ENCODE measurements around the gene VARS2. TPM values are rescaled to one million over a fixed set of nuclear protein-coding genes. Genes with fewer than 3 reads are reported as not detected.

VARS2 gene
- polyA plus RNA-seq, 1 of the 3 experiments (the other 2 are of a cell fraction): 31.2 TPM

DNA sequence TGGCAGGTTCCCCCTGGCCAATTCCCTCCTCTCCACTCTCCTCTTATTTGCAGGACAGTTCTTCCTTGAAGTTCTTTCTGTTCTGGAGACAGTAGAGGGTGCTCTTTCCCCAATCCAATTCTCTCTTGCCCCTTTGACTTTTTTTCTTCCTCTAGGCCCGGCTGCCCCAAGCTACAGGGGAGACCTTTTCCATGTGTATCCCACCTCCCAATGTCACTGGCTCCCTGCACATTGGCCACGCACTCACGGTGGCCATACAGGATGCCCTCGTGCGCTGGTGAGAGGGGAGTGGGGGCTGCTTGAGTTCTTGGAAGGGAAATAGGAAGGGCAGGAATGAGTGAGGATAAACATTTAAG lies 1.5 kb downstream of the VARS2 start:
- Histone ChIP-seq H3K27me3 (ENCODE audit: insufficient read depth) (no peaks in the 10 kb centered on the region), H3K9ac (no peak overlapping the region), H3K36me3 (replicated peaks in 1 of 2; ENCODE audit: control insufficient read depth in 1 of 2, insufficient read depth in 2 of 2, low read length in 1 of 2) (peaks cover 27 to 42% of the 10 kb centered on the region in 2 experiments), H3K79me2 (ENCODE audit: insufficient read depth) (no peaks in the 10 kb centered on the region), H3K9me2 (no peaks in the 10 kb centered on the region), H3K4me1 (ENCODE audit: control insufficient read depth in 1 of 2, insufficient read depth in 2 of 2, low read depth in 1 of 2, low read length in 1 of 2) (peaks cover 9 to 18% of the 10 kb centered on the region in 2 experiments; a peak in 3 of 4 replicates), H3K4me3 (ENCODE audit: low read depth in 2 of 2, low read length in 1 of 2) (no peak overlapping the region), H4K20me1 (ENCODE audit: insufficient read depth) (no peaks in the 10 kb centered on the region), H3K9me3 (no peaks in the 10 kb centered on the region), H3F3A (replicated peaks; ENCODE audit: insufficient read depth) (peaks cover 8% of the 10 kb centered on the region), H3K4me2 (peak overlapping the region; percentile 91; the same call in 1 of the 2 replicates), H2AFZ (ENCODE audit: low read depth) (no peak overlapping the region), H3K27ac (ENCODE audit: low read depth in 2 of 2, low read length in 1 of 2) (no peak overlapping the region; a peak in 1 of 4 replicates)
- ChIA-PET POLR2A (interaction anchor here (1.0 kb wide), 1 partner anchor 172 kb away, joined by 4 read pairs; no protein-coding TSS in a partner anchor), CTCF (interaction anchor here (0.6 to 7.2 kb wide), 23 partner anchors 10 to 208 kb away, joined by 3 to 86 read pairs (median 5); partner anchors contain the start of gene DDR1)
- WGBS (ENCODE audit: low lambda C conversion rate): 50% methylated on average over 5 of the region's 5 CpGs
- no peak for TF ChIP-seq YY1 (IDR thresholded peaks at IDR 0.05; ENCODE audit: low read depth)
- peak; percentile 83 for TF ChIP-seq SMC3 (IDR thresholded peaks at IDR 0.05; ENCODE audit: low read depth, low read length)
- TF ChIP-seq MXI1 (IDR thresholded peaks at IDR 0.05; ENCODE audit: low read depth, low read length): no peak
- no peak for TF ChIP-seq RCOR1 (IDR thresholded peaks at IDR 0.05; ENCODE audit: low read length)
- peak; percentile 75 for TF ChIP-seq RAD21 (IDR thresholded peaks at IDR 0.05; ENCODE audit: low read length)
- TF ChIP-seq, protein P1, sequence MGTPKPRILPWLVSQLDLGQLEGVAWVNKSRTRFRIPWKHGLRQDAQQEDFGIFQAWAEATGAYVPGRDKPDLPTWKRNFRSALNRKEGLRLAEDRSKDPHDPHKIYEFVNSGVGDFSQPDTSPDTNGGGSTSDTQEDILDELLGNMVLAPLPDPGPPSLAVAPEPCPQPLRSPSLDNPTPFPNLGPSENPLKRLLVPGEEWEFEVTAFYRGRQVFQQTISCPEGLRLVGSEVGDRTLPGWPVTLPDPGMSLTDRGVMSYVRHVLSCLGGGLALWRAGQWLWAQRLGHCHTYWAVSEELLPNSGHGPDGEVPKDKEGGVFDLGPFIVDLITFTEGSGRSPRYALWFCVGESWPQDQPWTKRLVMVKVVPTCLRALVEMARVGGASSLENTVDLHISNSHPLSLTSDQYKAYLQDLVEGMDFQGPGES (IDR thresholded peaks at IDR 0.05; ENCODE audit: low read depth, low read length): no peak
- TF ChIP-seq, protein P2, sequence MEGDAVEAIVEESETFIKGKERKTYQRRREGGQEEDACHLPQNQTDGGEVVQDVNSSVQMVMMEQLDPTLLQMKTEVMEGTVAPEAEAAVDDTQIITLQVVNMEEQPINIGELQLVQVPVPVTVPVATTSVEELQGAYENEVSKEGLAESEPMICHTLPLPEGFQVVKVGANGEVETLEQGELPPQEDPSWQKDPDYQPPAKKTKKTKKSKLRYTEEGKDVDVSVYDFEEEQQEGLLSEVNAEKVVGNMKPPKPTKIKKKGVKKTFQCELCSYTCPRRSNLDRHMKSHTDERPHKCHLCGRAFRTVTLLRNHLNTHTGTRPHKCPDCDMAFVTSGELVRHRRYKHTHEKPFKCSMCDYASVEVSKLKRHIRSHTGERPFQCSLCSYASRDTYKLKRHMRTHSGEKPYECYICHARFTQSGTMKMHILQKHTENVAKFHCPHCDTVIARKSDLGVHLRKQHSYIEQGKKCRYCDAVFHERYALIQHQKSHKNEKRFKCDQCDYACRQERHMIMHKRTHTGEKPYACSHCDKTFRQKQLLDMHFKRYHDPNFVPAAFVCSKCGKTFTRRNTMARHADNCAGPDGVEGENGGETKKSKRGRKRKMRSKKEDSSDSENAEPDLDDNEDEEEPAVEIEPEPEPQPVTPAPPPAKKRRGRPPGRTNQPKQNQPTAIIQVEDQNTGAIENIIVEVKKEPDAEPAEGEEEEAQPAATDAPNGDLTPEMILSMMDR (IDR thresholded peaks at IDR 0.05): peak; percentile 70
- peak; percentile 74 for DNase-seq

DNA sequence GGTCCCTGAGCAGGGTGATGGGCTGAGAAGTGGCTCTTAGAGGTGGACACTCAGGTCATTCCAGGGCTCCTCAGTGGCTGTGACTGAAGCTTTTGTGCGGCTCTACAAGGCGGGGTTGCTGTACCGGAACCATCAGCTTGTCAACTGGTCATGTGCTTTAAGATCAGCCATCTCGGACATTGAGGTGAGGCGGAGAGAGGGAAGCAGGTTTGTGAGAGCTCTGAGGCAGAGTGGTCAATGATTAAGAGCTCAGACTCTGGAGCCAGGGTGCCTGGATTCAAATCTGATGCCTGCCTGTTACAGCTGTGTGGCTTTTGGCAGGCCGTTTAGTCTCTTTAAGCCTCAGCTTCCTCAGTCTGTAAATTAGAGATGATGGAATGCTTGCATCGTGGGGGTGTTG lies 3.0 kb downstream of the VARS2 start:
- peaks cover 8% of the 10 kb centered on the region for H3F3A ChIP-seq (replicated peaks; ENCODE audit: insufficient read depth)
- POLR2A ChIA-PET: no interaction called here
- no peaks in the 10 kb centered on the region for H3K9me2 ChIP-seq
- 96% methylated on average over 7 of the region's 7 CpGs for WGBS (ENCODE audit: low lambda C conversion rate)
- no peak overlapping the region for H3K27ac ChIP-seq (ENCODE audit: low read depth in 2 of 2, low read length in 1 of 2)
- H3K4me3 ChIP-seq (ENCODE audit: low read depth in 2 of 2, low read length in 1 of 2): no peak overlapping the region
- H3K9ac ChIP-seq: no peak overlapping the region
- no peaks in the 10 kb centered on the region for H3K9me3 ChIP-seq
- peaks cover 9 to 18% of the 10 kb centered on the region in 2 experiments; a peak in 3 of 4 replicates for H3K4me1 ChIP-seq (ENCODE audit: control insufficient read depth in 1 of 2, insufficient read depth in 2 of 2, low read depth in 1 of 2, low read length in 1 of 2)
- no peak overlapping the region for H3K4me2 ChIP-seq
- H2AFZ ChIP-seq (ENCODE audit: low read depth): no peak overlapping the region
- CTCF ChIA-PET: interaction anchor here (1.0 to 7.2 kb wide), 4 partner anchors 153 to 238 kb away, joined by 4 to 86 read pairs (median 4); no protein-coding TSS in a partner anchor
- no peaks in the 10 kb centered on the region for H4K20me1 ChIP-seq (ENCODE audit: insufficient read depth)
- DNase-seq: no peak
- H3K79me2 ChIP-seq (ENCODE audit: insufficient read depth): no peaks in the 10 kb centered on the region
- H3K27me3 ChIP-seq (ENCODE audit: insufficient read depth): no peaks in the 10 kb centered on the region
- TF ChIP-seq, protein P3, sequence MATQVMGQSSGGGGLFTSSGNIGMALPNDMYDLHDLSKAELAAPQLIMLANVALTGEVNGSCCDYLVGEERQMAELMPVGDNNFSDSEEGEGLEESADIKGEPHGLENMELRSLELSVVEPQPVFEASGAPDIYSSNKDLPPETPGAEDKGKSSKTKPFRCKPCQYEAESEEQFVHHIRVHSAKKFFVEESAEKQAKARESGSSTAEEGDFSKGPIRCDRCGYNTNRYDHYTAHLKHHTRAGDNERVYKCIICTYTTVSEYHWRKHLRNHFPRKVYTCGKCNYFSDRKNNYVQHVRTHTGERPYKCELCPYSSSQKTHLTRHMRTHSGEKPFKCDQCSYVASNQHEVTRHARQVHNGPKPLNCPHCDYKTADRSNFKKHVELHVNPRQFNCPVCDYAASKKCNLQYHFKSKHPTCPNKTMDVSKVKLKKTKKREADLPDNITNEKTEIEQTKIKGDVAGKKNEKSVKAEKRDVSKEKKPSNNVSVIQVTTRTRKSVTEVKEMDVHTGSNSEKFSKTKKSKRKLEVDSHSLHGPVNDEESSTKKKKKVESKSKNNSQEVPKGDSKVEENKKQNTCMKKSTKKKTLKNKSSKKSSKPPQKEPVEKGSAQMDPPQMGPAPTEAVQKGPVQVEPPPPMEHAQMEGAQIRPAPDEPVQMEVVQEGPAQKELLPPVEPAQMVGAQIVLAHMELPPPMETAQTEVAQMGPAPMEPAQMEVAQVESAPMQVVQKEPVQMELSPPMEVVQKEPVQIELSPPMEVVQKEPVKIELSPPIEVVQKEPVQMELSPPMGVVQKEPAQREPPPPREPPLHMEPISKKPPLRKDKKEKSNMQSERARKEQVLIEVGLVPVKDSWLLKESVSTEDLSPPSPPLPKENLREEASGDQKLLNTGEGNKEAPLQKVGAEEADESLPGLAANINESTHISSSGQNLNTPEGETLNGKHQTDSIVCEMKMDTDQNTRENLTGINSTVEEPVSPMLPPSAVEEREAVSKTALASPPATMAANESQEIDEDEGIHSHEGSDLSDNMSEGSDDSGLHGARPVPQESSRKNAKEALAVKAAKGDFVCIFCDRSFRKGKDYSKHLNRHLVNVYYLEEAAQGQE (IDR thresholded peaks at IDR 0.05; ENCODE audit: low read depth, low read length): no peak
- TF ChIP-seq EP300 (IDR thresholded peaks at IDR 0.05; ENCODE audit: borderline replicate concordance in 1 of 2, low read depth in 1 of 2, low read length in 1 of 2) (no peak), RFX5 (IDR thresholded peaks at IDR 0.05; ENCODE audit: low read length) (no peak), MXI1 (IDR thresholded peaks at IDR 0.05; ENCODE audit: low read depth, low read length) (no peak), TAF1 (IDR thresholded peaks at IDR 0.05; ENCODE audit: borderline replicate concordance, low read depth, low read length) (no peak), SMC3 (IDR thresholded peaks at IDR 0.05; ENCODE audit: low read depth, low read length) (no peak)
- TF ChIP-seq, protein P4, sequence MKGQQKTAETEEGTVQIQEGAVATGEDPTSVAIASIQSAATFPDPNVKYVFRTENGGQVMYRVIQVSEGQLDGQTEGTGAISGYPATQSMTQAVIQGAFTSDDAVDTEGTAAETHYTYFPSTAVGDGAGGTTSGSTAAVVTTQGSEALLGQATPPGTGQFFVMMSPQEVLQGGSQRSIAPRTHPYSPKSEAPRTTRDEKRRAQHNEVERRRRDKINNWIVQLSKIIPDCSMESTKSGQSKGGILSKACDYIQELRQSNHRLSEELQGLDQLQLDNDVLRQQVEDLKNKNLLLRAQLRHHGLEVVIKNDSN (IDR thresholded peaks at IDR 0.05; ENCODE audit: borderline replicate concordance, low read depth): no peak
- TF ChIP-seq, protein P5, sequence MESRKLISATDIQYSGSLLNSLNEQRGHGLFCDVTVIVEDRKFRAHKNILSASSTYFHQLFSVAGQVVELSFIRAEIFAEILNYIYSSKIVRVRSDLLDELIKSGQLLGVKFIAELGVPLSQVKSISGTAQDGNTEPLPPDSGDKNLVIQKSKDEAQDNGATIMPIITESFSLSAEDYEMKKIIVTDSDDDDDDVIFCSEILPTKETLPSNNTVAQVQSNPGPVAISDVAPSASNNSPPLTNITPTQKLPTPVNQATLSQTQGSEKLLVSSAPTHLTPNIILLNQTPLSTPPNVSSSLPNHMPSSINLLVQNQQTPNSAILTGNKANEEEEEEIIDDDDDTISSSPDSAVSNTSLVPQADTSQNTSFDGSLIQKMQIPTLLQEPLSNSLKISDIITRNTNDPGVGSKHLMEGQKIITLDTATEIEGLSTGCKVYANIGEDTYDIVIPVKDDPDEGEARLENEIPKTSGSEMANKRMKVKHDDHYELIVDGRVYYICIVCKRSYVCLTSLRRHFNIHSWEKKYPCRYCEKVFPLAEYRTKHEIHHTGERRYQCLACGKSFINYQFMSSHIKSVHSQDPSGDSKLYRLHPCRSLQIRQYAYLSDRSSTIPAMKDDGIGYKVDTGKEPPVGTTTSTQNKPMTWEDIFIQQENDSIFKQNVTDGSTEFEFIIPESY (IDR thresholded peaks at IDR 0.05; ENCODE audit: borderline replicate concordance, low read depth): no peak
- TF ChIP-seq, protein P2 (IDR thresholded peaks at IDR 0.05): no peak
- peaks cover 21 to 37% of the 10 kb centered on the region in 2 experiments for H3K36me3 ChIP-seq (replicated peaks in 1 of 2; ENCODE audit: control insufficient read depth in 1 of 2, insufficient read depth in 2 of 2, low read length in 1 of 2)
